ENCODE data around the gene TCEAL4. TPM values are rescaled to one million over a fixed set of nuclear protein-coding genes. Genes with fewer than 3 reads are reported as not detected.

TCEAL4 gene
- 51.0 and 62.0 TPM in 2 replicates for total RNA-seq

DNA sequence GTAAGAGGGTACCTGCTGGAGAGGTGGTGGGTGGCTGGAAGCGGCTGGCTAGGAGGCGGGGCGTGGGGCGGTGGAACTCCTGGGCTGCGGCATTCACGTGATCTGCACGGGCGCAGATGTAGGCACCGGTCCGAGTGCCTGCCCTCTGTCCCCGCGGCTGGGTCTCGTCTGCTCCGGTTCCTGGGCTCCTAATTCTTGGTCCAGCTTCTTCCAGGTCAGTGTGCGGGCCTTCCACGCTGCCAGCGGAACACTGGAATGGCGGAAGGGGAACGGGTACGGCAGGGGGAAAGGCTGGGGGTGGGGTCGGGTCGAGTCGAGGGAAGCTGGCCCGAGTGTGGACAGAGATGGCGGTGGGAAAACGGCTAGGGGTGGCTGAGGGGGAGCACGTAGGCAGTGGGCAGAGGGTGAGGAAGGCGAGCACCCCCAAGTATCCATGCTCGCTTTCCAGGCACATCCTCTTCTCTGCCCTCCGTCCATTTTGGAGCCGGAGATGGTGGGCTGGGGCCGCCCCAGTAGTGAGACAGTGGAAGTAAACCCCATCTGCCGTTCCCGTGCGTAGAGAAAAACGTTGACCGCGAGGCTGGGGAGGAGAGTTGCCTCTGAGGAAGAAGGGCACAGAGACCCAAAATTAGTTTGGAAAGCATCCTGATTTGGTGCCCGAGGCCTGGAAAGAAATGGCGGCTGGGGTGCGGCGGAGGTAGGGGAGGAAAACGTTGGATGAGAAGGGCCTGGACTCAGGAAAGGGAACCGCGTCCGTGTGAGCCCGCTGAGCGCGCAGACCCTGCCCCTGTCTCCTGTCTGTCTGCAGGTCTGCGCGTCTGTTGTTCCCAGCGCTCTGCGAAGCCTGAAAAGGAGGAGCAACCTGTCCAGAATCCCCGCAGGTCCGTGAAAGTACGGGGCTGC is at the start of gene TCEAL4:
TCEAL4 (plus strand) TSS at position 105 of the 903 bp plus-strand sequence. CDS start 1,161 bp downstream, outside the sequence.
- DNase-seq (ENCODE audit: low read depth): no peak
- peak within 1 kb of the TSS; percentile 85 for H3K4me3 ChIP-seq (ENCODE audit: low read depth, low read length)
- no peaks in the 10 kb centered on the region for H3K27me3 ChIP-seq (ENCODE audit: control insufficient read depth, insufficient read depth, low read length)
- H3K36me3 ChIP-seq (ENCODE audit: control insufficient read depth, insufficient read depth, low read length): no peaks in the 10 kb centered on the region
- TF ChIP-seq, protein P1, sequence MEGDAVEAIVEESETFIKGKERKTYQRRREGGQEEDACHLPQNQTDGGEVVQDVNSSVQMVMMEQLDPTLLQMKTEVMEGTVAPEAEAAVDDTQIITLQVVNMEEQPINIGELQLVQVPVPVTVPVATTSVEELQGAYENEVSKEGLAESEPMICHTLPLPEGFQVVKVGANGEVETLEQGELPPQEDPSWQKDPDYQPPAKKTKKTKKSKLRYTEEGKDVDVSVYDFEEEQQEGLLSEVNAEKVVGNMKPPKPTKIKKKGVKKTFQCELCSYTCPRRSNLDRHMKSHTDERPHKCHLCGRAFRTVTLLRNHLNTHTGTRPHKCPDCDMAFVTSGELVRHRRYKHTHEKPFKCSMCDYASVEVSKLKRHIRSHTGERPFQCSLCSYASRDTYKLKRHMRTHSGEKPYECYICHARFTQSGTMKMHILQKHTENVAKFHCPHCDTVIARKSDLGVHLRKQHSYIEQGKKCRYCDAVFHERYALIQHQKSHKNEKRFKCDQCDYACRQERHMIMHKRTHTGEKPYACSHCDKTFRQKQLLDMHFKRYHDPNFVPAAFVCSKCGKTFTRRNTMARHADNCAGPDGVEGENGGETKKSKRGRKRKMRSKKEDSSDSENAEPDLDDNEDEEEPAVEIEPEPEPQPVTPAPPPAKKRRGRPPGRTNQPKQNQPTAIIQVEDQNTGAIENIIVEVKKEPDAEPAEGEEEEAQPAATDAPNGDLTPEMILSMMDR (IDR thresholded peaks at IDR 0.05; ENCODE audit: insufficient read depth, low read length, poor library complexity, severe bottlenecking): no peak

DNA sequence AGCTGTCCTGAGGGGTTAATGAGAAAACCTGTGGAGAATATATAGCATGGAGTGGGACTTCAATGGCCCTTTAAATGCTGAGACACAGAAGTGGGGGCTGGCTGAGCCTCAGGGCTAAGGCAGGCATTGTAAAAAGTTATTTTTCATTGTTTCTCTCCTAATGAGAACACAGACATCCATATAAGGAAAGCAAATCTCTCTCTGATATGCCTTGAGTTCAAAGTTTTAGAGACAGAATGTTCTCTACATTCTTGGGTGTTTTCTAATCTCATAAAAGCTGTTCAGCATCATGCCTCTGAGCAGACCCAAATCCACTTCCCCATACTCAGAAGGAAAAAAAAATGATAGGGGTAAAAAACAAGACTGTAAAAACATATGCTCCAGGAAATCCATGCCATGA is 49.2 kb upstream of the TCEAL4 start:
- Histone ChIP-seq H3K36me3 (ENCODE audit: control insufficient read depth, insufficient read depth, low read length) (no peaks in the 10 kb centered on the region), H3K4me3 (ENCODE audit: low read depth, low read length) (no peak overlapping the region), H3K27me3 (ENCODE audit: control insufficient read depth, insufficient read depth, low read length) (no peaks in the 10 kb centered on the region)
- TF ChIP-seq, protein P1 (IDR thresholded peaks at IDR 0.05; ENCODE audit: insufficient read depth, low read length, poor library complexity, severe bottlenecking): no peak
- no peak for DNase-seq (ENCODE audit: low read depth)

DNA sequence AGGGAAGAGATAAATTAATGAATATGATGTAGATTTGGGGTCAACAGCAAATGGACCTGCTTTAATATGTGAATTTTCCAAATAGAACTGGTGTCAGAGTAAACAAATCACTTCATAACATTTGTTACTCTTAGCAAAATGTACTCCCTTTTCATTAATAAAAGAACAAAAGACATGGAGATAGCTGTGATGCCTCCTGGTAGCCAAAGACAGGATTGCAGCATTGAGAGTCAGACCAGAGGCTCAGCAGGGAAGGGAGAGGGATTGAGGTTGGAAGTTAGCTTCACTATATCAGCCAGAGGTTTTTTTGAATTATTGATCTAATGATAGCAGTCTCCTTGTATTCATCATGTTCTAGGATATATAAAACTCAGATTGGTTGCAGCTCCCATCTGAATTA is 48.6 kb upstream of the TCEAL4 start:
- no peaks in the 10 kb centered on the region for H3K36me3 ChIP-seq (ENCODE audit: control insufficient read depth, insufficient read depth, low read length)
- no peak for DNase-seq (ENCODE audit: low read depth)
- TF ChIP-seq, protein P1 (IDR thresholded peaks at IDR 0.05; ENCODE audit: insufficient read depth, low read length, poor library complexity, severe bottlenecking): no peak
- no peaks in the 10 kb centered on the region for H3K27me3 ChIP-seq (ENCODE audit: control insufficient read depth, insufficient read depth, low read length)
- H3K4me3 ChIP-seq (ENCODE audit: low read depth, low read length): no peak overlapping the region

DNA sequence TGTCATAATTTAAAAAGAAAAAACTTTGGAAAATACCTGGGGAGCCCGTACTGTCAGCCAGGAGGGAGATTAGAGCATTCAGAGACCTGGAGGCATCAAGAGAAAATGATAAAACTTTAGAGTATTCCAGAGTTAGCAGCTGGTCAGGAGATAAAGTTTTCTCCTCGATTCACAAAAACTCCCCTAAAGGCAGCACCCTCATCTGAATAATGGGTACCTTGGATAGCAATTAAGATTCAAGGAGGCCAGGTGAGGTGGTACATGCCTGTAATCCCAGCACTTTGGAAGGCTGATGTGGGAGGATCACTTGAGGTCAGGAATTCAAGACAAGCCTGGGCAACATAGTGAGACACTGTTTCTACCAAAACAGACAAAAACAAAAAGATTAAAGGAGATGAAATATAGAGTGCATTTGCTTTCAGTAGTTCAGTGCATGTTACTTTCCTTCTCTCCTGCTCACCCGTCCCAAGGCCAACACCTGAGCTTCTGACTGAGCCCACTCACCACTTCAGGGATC is 47.4 kb upstream of the TCEAL4 start:
- TF ChIP-seq, protein P1 (IDR thresholded peaks at IDR 0.05; ENCODE audit: insufficient read depth, low read length, poor library complexity, severe bottlenecking): no peak
- no peak overlapping the region for H3K4me3 ChIP-seq (ENCODE audit: low read depth, low read length)
- DNase-seq (ENCODE audit: low read depth): no peak
- no peaks in the 10 kb centered on the region for H3K27me3 ChIP-seq (ENCODE audit: control insufficient read depth, insufficient read depth, low read length)
- no peaks in the 10 kb centered on the region for H3K36me3 ChIP-seq (ENCODE audit: control insufficient read depth, insufficient read depth, low read length)

DNA sequence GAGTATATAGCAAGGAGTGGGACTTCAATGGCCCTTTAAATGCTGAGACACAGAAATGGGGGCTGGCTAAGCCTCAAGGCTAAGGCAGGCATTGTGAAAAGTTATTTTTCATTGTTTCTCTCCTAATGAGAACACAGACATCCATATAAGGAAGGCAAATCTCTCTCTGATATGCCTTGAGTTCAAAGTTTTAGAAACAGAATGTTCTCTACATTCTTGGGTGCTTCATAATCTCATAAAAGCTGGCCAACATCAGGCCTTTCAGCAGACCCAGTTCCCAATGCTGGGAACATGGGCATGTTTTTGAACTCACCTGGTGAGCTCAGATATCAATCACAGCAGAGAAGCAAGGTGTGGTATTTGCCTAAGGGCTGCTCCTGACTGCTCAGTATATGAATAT is 46.6 kb upstream of the TCEAL4 start:
- no peak overlapping the region for H3K4me3 ChIP-seq (ENCODE audit: low read depth, low read length)
- no peak for DNase-seq (ENCODE audit: low read depth)
- TF ChIP-seq, protein P1 (IDR thresholded peaks at IDR 0.05; ENCODE audit: insufficient read depth, low read length, poor library complexity, severe bottlenecking): no peak
- H3K36me3 ChIP-seq (ENCODE audit: control insufficient read depth, insufficient read depth, low read length): no peaks in the 10 kb centered on the region
- no peaks in the 10 kb centered on the region for H3K27me3 ChIP-seq (ENCODE audit: control insufficient read depth, insufficient read depth, low read length)
